SK-N-DZ (cell line): Measurements from ENCODE around the gene THBS1.

Source experiments
- DNase-seq: peaks from one replicate; pipeline ENCODE4 v3.0.0-alpha.2; 2015; ENCODE audit warnings: low spot score

THBS1 gene

DNA sequence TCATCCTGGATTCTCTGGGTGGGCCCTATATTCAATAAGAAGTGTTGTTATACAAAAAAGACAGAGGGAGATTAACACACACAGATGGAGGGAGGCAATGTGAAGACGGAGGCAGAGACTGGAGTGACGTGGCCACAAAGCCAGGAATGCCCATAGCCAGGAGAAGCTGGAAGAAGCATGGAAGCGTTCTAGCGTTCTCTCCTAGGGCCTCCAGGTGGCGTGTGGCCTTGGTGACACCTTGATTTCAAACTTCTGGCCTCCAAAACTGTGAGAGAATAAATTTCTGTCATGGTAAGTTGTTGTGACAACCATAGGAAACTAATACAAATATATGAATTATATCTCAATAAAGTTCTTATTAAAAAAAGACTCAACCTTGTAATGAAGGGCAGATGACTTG, 21.3 kb downstream of the THBS1 start:
- no peak for DNase-seq

DNA sequence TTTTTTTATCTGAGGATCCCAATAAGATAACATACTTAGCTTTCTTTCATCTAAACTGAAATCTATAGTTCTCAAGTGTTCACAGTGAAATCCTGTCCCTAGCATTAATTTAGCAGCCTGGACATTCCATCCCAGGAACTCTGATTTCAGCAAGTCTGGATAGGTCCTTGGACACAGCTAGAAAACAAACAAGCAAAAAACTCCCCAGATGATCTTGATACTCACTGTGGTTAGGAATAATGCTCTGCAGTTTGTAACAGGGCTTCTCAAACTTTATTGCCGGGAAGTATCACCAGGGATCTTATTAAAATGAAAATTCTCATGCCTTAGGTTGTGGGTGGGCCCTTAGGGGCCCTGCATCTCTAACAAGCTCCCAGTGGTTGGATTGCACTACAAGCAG, 24.3 kb downstream of the THBS1 start:
- DNase-seq = no peak

DNA sequence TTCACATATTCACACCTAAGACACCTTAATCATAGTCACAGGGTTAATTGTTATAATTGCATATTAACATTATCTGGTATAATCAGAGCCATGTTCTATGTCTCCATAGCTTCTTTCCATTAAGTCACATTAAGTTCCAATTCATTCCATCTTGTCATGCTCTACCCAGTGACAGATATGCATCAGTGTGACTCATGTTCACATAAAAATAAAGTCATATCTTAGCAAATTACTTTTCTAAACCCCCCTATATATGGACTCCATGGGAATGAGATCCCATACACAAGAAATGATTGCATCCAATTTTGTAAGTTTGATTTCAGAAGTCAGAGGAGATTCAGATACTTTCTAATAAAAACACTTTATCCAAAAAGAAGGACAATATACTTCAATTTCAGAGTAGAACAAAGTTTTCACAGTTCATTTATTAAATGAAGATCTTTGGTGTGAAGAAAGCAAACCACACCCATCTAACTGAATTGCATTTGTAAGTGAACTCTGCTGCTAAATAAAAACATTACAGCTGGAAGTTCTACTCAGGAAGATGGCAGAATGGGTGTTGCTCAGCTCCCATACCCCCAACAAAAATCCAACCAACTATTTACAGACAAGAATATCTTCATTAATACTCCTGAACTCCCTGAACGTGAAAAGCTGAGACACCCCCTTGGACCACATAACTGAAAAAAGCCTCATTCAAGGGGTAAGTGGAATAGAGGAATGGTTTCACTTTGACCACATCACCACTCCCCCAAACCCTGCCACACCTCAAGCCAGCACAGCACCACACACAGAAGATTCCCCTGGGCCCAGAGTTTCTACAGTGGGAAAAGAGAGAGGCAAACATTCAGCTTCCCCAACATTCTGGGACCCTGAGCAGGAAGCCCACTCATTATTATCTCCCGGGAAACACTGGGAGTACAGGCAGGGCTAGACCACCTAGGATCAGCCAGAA, 27.6 kb downstream of the THBS1 start:
- no peak for DNase-seq

DNA sequence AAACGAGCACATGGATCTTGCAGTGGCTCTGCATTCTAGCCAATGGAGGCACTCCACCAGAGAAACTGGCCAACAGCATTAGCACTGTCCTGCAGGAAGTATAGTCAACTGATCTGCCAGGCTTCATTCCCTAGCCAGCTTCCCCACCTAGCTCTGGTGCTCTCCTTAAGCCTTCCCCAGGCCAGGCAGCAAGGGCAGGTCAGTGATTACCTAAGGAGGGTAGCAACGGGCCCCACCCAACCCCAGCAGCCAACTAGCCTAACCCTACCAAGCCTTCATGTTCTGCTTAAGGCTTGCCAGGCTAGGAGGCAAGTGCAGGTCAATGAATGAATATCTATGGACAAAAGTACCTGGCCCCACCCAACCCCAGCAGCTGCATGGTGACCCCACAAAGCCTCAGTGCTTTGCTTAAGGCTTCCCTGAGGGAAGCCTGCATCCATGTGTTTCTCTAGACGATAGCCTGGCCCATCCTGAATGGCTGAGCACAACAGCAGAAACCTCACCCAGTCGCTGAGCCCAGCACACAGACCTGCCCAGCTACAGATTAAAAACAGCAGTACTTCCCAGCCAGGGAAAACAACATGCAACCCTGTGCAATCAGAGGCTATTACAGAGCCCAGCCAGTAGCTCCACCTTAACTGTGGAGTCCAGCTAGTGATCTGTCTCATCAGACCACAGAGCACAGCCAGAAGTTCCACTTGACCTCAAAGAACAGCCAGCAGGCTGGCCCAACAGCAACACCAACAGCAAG, 28.5 kb downstream of the THBS1 start:
- no peak for DNase-seq

DNA sequence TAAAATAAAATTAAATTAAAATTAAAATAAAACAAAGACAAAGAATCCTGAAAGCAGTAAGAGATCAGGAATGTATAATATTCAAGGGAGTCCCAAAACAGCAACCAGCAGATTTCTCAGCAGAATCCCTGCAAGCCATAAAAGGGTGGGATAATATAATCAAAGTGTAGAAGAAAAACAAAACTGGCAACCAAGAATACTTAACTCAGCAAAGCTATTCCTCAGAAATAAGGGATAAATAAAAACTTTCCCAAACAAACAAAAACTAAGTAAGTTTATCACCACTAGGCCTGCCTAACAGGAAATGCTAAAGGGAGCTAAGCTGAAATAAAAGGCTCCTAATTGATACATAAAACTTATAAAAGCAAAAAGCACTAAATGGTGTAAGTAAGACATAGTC, 29.8 kb downstream of the THBS1 start:
- DNase-seq = no peak

DNA sequence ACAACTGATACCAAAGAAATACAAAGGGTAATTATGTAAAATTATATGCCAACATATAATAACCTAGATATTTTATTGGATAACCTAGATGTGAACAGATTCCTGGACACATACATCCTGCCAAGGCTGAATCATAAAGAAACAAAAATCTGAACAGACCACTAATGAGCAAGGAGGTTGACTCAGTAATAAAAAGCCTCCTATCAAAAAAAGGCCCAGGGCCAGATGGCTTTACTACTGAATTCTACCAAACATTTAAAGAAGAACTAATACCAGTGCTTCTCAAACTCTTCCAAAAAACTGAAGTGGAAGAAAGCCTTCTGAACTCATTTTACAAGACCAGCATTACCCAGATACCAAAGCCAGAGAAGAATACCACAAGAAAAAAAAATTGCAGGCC, 32.4 kb downstream of the THBS1 start:
- no peak for DNase-seq

DNA sequence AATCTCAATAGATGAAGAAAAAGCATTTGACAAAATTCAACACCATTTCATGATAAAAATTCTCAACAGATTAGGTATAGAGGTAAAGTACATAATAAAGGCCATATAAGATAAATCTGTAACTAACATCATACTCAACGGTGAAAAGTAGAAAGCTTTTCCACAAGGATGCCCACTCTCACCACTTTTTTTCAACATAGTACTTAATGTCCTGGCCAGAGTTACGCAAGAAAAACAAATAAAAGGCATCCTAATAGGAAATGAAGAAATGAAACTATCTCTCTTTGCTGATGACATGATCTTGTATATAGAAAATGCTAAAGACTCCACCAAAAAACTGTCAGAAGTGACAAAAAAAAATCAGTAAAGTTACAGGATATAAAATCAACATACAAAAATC, 33.0 kb downstream of the THBS1 start:
- no peak for DNase-seq

DNA sequence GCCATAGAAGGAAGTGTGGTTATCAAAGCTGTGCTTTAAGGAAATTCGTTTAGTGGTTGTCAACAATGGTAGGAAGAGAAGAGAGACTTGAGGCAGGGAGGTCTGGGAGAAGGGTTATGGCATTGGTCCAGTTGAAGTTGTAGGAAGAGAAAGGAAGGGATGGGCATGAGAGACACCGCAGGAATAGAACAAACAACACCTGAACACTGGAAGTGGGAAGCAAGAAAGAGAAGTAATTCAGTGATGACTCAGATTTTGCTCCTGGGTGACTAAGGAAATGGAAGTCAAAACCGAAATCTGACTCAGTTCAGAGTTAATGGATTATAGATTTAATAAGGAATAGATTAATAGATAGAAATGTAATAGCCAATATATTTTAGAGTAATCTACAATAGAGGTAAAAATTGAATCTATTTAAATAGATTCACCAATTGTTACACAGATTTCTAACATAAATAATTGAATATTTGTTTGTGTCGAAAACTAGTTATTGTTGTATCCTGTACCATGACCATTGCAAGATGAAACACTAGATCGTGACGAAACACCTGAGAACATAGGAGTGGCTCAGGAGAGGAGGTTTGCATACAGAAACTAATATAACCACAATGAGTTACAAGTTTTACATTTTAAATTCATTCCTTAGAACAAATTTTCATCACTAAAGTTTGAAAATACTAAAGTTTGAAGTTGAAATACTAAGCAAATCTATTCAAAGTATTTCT, 36.0 kb downstream of the THBS1 start:
- no peak for DNase-seq

DNA sequence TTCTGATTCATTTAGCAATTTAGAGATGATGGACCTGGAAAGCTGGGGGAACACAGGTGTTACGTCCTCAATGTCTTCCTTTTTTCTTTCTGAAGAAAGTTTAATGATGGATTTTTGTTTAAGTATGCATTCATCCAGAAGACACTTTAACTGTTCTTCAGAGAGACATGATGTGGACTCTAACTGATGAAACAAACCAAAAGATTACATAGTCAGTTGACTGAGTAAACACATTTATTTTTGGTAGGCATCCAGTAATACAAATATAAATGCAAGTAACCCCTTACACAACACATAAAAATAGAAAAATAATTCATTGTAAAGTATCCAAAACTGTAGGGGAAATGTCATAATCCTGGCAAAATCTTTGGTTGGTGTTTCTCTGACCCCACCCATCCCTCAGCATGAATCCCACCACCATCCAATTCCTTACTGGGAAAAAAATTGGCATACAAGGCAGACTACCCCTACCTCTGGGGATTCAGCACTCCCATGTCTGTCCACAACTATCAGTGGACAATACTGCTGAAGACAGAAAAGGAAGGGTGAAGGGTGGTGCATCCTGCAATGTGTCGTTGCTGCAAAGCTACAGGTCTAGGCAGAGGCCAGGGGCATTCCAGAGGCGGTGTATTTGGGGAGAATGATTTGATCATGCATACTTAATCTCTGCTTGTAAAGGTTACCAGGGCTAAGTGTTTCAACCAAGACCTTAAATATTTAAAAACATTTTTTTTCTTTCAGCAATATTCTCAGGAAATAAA, 37.4 kb downstream of the THBS1 start:
- no peak for DNase-seq

DNA sequence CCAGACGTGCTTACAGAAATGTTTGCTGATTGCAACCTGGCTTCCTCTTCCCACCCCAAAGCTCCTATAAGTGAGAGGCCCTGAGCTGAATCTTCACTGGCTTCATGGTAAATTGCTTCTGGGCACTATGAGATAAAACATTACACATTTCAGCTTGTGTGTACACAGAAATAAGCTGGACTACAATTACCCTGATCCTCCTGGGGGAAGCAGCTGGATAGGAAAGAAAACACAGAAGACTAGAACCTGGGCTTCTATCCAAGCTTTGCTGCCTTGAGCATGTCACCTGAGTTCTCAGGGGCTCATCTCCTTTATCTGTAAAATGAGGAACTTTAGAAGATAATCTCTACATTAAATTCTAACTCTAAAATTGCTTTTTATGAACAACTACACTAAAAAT, 40.3 kb downstream of the THBS1 start:
- no peak for DNase-seq

DNA sequence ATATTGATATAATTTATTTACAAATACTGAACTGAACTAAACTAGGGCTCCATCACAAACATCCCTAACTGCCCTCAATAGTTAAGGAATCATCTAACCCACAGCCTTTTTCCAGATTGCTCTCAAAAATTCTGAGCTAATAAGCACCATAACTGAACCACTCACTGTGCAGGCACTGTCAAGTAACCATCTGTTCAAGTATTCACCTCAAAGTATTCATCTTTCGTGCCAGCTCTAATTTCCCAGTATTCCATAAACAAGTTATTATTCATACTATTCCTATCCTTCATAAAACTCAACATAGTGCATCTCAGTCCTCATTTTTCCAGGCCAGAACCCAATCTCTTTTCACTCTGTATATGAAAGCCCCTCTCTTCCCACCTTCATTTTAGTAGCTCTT, 41.1 kb downstream of the THBS1 start:
- no peak for DNase-seq

DNA sequence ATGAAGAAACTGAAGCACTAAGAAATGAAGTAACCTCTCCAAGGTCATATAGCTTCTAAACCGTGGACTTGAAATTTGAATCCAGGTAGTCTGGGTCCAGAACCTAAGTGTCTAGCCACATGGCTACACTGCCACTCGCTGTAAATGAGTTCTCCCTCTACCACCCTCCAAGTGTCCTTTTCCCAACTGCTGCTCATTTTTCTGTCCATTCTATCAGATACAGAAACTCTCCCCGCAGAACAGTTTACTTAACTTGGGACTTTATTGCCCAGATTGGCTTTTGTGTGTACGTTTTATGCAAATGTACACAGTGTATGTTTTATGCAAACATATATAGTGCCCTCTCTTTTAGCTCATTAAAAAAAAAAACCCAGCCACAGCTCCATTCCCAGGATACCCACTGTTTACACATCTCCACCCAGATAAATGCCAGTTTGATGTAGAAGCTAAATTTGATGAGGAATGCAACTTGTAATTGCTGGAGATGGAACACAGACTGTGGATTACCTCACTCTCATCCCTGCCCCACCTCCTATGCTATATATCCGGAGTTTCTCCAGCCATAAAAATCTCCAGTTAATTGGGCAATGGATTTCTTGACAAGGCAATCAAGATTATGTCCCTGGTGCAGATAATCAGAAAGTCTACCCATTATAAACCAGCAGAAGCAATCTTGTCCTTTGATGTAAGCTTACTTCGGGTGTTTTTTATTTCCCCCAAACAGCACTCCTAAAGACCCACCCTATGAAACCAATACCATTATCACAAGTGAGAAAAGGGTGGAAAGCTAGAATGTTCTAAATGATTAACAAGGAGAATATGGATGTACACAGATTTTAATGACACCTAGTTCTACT, 42.0 kb downstream of the THBS1 start:
- no peak for DNase-seq

DNA sequence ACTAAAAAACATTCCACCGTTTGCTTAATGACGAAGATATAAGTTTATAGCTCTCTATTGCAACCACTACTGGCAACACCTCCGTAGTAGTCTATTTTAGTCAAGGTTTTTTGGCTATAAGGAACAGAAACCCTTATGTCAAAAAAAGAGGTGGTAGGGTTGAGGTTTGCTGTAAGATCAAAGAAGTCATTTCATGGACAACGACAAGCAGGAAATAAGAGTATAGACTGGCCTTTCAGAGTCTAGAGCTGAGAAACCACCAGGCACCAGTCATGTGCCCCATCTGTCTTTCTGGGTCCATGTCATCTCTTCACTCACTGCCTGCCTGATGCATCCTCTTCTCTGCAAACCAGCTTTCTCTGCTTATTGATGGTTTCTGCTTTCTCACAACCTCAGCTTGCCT, 42.7 kb downstream of the THBS1 start:
- DNase-seq = no peak

DNA sequence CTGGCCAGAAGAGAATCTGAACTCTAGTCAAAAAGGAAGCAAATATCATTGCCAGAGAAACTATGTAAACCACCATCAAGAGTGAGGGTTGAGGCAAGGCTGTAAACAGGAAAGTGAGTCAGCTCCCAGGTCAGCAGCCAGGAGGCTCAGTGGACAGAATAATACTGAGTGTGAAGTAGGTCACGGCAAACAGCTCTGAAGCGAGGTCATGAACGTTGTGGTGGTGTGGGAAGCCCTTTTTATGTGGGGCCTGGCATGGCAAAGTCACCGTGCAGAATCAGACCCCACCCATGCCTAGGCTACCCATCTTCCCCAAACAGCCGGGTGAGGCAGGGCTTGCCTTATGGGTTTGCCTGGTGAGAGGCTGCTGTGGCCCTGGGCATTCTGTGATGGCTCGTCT, 43.9 kb downstream of the THBS1 start:
- no peak for DNase-seq

DNA sequence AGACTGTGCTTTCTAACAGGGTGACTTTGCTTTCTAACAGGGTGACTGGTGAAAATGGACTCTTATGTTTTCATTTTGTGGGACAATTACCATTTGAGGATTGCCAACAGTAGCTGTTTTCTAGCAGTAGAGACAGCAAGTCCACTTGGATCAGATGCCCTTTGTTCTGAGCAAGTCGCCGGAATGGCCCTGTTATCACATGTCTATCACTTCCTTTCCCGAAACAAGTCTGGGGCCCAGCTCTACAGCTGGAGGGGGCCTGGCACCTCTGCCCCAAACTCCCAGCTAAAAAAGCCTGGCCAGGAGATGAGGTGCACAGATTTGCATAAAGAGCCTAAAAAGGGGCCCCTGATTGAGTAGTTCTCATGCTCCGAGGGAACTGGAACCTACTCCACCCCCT, 44.6 kb downstream of the THBS1 start:
- no peak for DNase-seq

DNA sequence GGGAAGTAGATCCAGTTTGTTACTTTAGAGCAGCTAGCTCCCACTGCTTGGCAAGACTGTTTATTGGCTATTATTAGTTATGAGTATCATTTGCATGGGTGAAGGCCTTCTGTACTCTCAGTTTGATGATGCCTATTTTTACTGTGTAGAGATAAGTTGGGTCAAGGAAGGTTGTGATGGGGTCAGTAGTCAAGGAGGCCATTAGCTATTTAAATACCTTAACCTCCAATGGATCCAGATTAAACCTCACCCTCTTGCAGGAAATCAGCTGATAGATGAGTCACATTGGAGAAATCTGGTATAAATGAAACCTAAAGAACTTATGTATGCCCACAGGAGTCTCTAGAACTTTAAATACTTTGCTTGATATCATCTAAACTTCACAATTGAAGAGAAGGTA, 45.0 kb downstream of the THBS1 start:
- no peak for DNase-seq

DNA sequence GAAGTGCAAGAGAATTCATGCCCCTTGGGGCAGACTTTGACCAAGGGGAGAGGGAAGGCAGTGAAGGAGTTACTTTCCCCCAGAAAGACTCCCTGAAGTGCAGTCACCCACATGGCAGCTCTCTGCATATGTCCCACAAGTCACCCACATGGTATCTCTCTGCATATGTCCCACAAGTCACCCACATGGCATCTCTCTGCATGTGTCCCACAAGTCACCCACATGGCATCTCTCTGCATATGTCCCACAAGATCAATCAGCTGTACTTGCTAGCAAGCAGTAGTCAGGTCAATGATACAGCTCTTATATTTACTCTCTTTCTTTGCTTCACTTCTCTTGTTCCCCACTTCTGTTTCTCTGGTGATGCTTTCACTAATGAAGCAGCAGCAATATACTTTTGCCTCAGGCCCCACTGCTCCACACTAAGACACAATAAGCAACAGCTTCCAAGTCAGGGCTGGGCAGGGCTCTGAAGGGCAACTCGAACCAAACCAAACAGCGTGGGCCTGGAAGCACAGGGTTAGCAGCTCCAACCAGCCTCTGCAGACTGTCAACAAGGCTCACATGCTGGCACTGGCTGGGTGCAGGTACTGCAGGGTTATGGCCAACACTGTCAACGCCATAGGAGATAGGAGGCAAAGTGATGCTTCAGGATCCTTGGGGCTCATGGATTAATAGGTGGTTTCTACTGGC, 46.7 kb downstream of the THBS1 start:
- DNase-seq = no peak

DNA sequence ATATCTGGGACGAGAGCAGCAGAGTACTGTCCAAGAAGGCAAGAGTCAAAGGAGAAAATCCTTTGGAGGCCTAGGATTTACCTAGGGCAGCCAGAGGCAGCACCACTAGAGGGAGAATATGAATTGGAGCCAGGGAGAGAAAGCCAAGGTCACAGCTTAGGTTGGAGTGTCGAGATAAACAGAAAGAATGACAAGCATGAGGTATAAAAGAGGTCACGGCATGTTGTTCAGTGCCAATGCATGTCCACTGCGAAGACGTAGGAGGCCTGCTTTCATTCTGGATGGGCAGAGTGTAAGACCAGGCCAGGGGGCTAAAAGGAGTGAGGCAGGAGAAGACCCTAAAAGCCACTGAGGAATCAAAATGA, 47.2 kb downstream of the THBS1 start:
- DNase-seq = no peak

DNA sequence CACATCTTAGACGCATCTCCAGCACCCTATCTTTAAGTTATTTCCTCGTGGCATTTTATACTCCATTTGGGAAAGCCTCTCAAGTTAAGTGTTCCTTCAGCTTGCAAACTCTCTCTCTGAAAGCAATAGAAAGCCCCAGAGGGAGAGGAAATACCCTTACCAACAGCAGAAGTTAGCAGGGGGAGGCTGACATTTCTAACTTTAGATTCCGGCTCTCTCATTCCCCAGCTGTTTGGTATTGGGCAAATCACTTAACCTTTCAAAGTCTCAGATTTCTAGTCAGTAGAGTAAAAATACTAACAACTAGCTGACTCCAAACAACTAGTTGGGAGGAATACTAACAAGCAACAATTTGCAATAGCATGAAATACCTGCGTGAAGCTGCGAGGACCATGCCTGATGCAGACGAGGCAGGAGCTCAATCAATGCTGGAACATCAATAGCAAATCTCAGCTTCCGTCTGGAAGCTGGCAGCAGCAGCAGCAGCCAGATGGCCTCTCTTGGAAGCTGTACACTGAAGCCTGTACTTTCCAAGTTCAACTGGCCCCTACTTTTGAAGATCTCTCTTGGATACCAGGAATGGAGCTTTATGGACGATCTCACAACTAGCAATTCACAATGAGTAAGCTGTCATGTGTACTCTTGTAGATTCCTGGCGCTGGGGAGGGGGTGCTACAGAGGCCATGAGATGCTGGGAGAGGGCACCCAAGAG, 47.8 kb downstream of the THBS1 start:
- DNase-seq = no peak
